OCI-LY7 (cell line): ENCODE data around the gene ELF1.

Experiments
- CTCF ChIP-seq: fragments of 200-600 bp; sonication (generic); conservative IDR thresholded peaks from 2 replicates; pipeline ENCODE4 v1.5.1; 2014; ENCODE audit warnings: mild to moderate bottlenecking, antibody characterized with exemption, low read length, moderate library complexity, mixed read lengths
- EZH2phosphoT487 ChIP-seq: fragments of 200-600 bp; sonication (generic); IDR thresholded peaks from 2 replicates; pipeline ENCODE4 v1.6.1; 2018; ENCODE audit warnings: low read depth, borderline replicate concordance, mild to moderate bottlenecking, mixed run types, antibody characterized with exemption, low read length, moderate library complexity, mixed read lengths

DNA sequence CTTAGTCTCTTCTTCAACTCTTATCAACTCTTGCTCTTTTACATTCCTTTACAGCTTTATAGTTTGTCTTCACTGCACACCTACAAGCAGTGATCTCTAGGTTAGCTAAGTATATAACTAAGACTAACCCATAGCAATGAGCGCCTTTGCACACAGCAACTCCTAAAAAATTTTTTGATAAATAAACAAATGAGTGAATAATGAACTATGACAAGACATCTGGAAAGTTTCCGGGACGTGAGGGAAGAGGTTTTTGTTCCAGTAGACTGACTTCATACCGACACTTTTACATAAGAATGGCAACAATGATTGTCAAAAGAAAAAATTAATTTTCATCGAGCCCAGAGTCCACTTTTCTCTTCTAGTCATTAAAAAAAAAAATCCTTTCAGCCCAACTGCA lies 98.3 kb downstream of the ELF1 start:
- TF ChIP-seq CTCF (no peak), EZH2phosphoT487 (no peak)
